Heart left ventricle (tissue), 16 donors: ENCODE results near the gene CADPS2. TPM values are rescaled to one million over a fixed set of nuclear protein-coding genes. Genes with fewer than 3 reads are reported as not detected.

Experiments
- ATAC-seq, 4 donors: fragments of 200-7000 bp; cut with Tn5 transposase; one replicate each; pipeline ENCODE4 v1.9.1; 2020 to 2022; ENCODE audit warnings: moderate library complexity in 4 of 4, mild to moderate bottlenecking in 3 of 4, moderate number of reproducible peaks in 1 of 4
- DNase-seq, 5 donors: peaks; one replicate each; pipeline ENCODE4 v3.0.0-alpha.2; 2020
- H3K27ac ChIP-seq, 12 donors: fragments of 200-600 bp; sonication (generic) in 4 of 12; one replicate each; pipeline versions ENCODE4 v1.5.0 to v1.8.0; 2016 to 2022; ENCODE audit warnings: mild to moderate bottlenecking in 2 of 12
- H3K27me3 ChIP-seq, 9 donors: fragments of 200-600 bp; sonication (generic) in 2 of 9; one replicate each; pipeline versions ENCODE4 v1.5.1 to v1.8.0; 2016 to 2022; ENCODE audit warnings: mild to moderate bottlenecking in 3 of 9
- H3K36me3 ChIP-seq, 9 donors: fragments of 200-600 bp; sonication (generic) in 2 of 9; one replicate each; pipeline versions ENCODE4 v1.5.0 to v1.8.0; 2018 to 2022; ENCODE audit warnings: mild to moderate bottlenecking in 2 of 9
- H3K4me1 ChIP-seq, 12 donors: fragments of 200-600 bp; sonication (generic) in 4 of 12; one replicate each; pipeline versions ENCODE4 v1.5.0 to v1.8.0; 2016 to 2022; ENCODE audit warnings: mild to moderate bottlenecking in 3 of 12
- H3K4me3 ChIP-seq, 12 donors: fragments of 200-600 bp; sonication (generic) in 4 of 12; one replicate each; pipeline versions ENCODE4 v1.5.0 to v1.8.0; 2017 to 2022; ENCODE audit warnings: mild to moderate bottlenecking in 9 of 12, moderate library complexity in 4 of 12
- H3K9me3 ChIP-seq, 12 donors: fragments of 200-600 bp; sonication (generic) in 4 of 12; one replicate each; pipeline versions ENCODE4 v1.5.0 to v1.8.0; 2016 to 2022; ENCODE audit warnings: mild to moderate bottlenecking in 1 of 12
- POLR2A ChIP-seq, 2 donors: fragments of 450-650 bp; IDR thresholded peaks; one replicate each; pipeline ENCODE4 v1.6.1; 2017; ENCODE audit warnings: antibody characterized with exemption in 2 of 2, mild to moderate bottlenecking in 2 of 2, moderate library complexity in 2 of 2
- WGBS, 4 donors: extraction: QIAGEN DNeasy Blood & Tissue Kit in 2 of 4; methylation state at CpG; one replicate each; pipeline versions ENCODE4 v1.1.5 to v1.1.7; 2013 to 2018; 5-methylcytosine and 5-hydroxymethylcytosine counted together
- intact Hi-C, 10 donors: fragments of 100-400 bp; cut with DNase I; formaldehyde crosslinking; loops; one replicate each; pipeline versions ENCODE4 v1.11.1 to v1.14.2; 2022
- polyA plus RNA-seq, 2 donors: library from polyadenylated mRNA; stranded (reverse); fragments of 200-250 nt; gene quantifications; one replicate each; pipeline ENCODE4 v1.2.3, GENCODE V29; 2013
- total RNA-seq, 9 donors: library from RNA; depleted of rRNA in 2 of 9; stranded (reverse); fragments of >200 nt in 2 of 9; fragmentation: NEBNext Ultra II Directional in 3 of 9; extraction: Animal tissue kit (Norgen Biotek cat#: 25700) in 3 of 9; gene quantifications; one replicate each; pipeline versions ENCODE4 v1.1.0 to v1.2.4, GENCODE V29; 2016 to 2023
- TF ChIP-seq, protein P1 (sequence below), 12 donors: fragments of 200-600 bp; sonication (generic) in 4 of 12; IDR thresholded peaks; one replicate each; pipeline versions ENCODE4 v1.5.0 to v1.8.0; 2018 to 2022; ENCODE audit warnings: antibody characterized with exemption in 12 of 12, mild to moderate bottlenecking in 5 of 12
- donor health status: ischemic (EF 13 %, LVEDD 7.1; RV severe dilation, severe dysfunction).
- donor health status: healthy with polysubstance abuse.
- donor health status: DM: no; HTN: yes; CAD: no.
- donor health status: DM: no; HTN: no; CAD: no.
- donor health status: ischemic (EF 25% LVEDD 6.9; RV normal size, moderate dysfunction).
- donor health status: ischemic (EF 25% LVEDD 5.7; RV mildly dilated, moderate dysfunction).
- donor health status: healthy.
- donor health status: DM: yes; HTN: yes; CAD: no.
- donor health status: ischemic (EF 35%, LVEDD 5.7; RV mildly dilated, moderate dysfunction).
- donor health status: nonischemic (EF 11% LVEDD 7.7; RV severe dilation, severe dysfunction).
- donor health status: DM: yes; HTN: yes; CAD: no.
- donor health status: PGD.
- donor health status: ischemic (EF 29% LVEDD 5.4; RV normal size, mild dysfunction).
- donor health status: nonischemic (EF 23%, LVEDD 6.1; RV moderate dilation, normal function).

The CADPS2 gene
- total and polyA plus RNA-seq, 11 donors, result 6.5 to 29.0 (median 10.3) TPM

DNA sequence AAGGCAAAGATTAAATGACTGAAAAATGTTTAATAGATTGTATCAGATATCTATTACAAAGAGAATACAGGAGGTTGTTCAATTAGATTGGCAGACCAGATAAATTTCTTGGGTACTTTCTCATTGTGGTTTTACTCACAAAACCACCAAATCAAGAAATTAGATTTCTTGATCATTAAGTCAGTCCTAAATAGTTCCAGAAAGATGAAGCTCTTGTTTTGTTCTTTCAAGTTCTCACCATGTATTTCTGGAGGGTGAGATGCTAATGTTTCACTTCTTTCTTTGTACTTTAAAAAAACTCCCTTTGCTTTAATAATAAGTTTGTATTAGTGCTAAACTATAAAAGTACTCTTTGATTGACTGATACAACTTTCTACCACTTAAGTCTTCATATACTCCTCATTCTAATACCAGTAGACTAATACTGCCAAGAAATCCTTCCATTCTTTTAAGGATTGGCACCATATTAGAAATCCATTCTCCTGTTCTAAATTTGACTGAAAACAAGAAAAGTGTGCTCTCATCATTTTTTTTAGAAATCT lies 256.8 kb downstream of the CADPS2 start:
- Histone ChIP-seq H3K36me3 (no peaks in the 10 kb centered on the region), H3K4me3 (no peak overlapping the region), H3K27me3 (no peaks in the 10 kb centered on the region), H3K4me1 (no peaks in the 10 kb centered on the region), H3K9me3 (no peaks in the 10 kb centered on the region), H3K27ac (no peak overlapping the region)
- no peak for DNase-seq
- intact Hi-C loops, result no loop called here
- ATAC-seq, result no peak
- no peak for TF ChIP-seq POLR2A (IDR thresholded peaks at IDR 0.05)
- TF ChIP-seq, protein P1, sequence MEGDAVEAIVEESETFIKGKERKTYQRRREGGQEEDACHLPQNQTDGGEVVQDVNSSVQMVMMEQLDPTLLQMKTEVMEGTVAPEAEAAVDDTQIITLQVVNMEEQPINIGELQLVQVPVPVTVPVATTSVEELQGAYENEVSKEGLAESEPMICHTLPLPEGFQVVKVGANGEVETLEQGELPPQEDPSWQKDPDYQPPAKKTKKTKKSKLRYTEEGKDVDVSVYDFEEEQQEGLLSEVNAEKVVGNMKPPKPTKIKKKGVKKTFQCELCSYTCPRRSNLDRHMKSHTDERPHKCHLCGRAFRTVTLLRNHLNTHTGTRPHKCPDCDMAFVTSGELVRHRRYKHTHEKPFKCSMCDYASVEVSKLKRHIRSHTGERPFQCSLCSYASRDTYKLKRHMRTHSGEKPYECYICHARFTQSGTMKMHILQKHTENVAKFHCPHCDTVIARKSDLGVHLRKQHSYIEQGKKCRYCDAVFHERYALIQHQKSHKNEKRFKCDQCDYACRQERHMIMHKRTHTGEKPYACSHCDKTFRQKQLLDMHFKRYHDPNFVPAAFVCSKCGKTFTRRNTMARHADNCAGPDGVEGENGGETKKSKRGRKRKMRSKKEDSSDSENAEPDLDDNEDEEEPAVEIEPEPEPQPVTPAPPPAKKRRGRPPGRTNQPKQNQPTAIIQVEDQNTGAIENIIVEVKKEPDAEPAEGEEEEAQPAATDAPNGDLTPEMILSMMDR (IDR thresholded peaks at IDR 0.05), result no peak

DNA sequence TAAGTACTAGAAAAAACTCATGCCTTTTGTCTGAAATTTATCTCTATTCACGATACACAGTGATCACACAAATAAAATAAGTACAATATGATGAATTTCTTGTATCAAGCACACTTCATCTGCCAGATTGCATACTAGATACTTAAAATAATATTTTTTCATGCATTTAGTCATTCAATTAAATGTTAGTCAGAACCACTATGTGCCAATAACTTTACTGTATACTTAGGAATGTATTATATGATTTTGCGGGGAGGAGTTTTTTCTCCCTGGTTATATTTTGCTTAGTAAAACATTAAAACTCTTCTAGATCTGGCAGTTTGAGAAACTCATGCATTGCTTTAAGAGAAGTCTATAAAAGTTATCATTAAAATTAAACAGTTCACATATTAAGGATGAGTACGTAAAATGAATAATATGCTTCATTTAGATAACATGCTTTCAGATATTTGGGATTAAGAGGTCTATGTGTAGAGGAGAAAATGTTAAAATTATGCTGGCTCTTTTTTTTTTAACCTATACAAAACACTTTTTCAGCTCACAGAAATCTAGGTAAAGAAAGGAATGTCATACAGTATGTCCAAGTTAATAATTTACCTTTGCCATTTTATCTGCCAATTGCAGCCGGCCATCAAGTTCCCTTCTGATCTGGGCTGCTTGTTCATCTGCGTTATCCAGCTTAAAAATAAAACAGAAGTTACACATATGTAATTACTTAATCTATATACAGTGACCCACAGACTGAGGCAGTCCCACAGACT lies 257.4 kb downstream of the CADPS2 start:
- no peak for DNase-seq
- 91 to 97% (median 95%) methylated on average over 5 of the region's 5 CpGs for WGBS, 4 donors
- H3K36me3 ChIP-seq, result no peaks in the 10 kb centered on the region
- no peak overlapping the region for H3K27ac ChIP-seq
- no peak for TF ChIP-seq POLR2A (IDR thresholded peaks at IDR 0.05)
- TF ChIP-seq, protein P1 (IDR thresholded peaks at IDR 0.05), result no peak
- H3K4me3 ChIP-seq, result no peak overlapping the region
- intact Hi-C loops, result no loop called here
- H3K27me3 ChIP-seq, result no peaks in the 10 kb centered on the region
- no peaks in the 10 kb centered on the region for H3K4me1 ChIP-seq
- no peaks in the 10 kb centered on the region for H3K9me3 ChIP-seq
- ATAC-seq, result no peak

DNA sequence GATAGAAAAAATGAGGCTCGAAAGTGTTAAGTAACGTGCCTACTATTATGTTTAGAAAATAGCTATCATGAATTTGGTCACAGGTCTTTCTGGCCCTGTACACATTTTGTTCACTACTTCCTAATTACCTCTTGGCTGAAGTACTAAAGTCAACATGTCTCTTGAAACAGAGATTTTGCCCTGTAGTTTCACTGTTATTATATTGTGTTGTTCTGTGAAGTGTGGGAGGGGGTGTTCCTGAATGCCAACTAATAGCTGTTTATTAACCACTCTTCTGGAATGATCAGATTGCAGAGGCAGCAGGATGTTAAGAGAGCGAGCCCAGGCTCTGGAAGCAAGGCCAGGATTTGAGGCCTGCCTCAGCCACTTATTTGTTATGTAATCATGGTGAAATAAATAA lies 259.5 kb downstream of the CADPS2 start:
- 90 to 94% (median 92%) methylated on average over 3 of the region's 3 CpGs for WGBS, 4 donors
- DNase-seq (no peak), ATAC-seq (no peak)
- Histone ChIP-seq H3K4me1 (no peaks in the 10 kb centered on the region), H3K36me3 (no peaks in the 10 kb centered on the region), H3K4me3 (no peak overlapping the region), H3K27me3 (no peaks in the 10 kb centered on the region), H3K27ac (no peak overlapping the region), H3K9me3 (no peaks in the 10 kb centered on the region)
- intact Hi-C loops, result no loop called here
- TF ChIP-seq POLR2A (IDR thresholded peaks at IDR 0.05), result no peak
- TF ChIP-seq, protein P1 (IDR thresholded peaks at IDR 0.05), result no peak

DNA sequence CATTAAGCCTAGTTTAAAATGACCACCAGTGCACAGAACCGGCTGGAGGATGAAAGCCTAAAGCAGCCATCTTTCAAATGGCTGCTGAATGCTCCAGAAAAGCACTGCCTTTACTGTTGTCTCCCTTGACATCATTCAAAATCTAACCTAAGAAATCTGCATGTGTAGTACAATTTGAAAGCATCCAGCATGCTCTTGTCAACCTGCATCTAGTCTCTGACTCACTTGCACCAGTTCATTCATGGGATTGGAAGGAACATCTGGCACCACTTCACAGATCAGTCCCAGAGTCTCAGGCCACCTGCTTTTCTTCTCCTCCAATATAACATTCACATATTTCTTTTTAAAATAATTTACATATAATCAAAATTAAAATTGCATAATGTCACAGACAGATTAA lies 263.6 kb downstream of the CADPS2 start:
- Histone ChIP-seq H3K4me3 (no peak overlapping the region), H3K27me3 (no peaks in the 10 kb centered on the region), H3K27ac (no peak overlapping the region), H3K36me3 (peaks cover 0 to 5% (median 0%) of the 10 kb centered on the region in 9 donors), H3K9me3 (no peaks in the 10 kb centered on the region), H3K4me1 (no peaks in the 10 kb centered on the region)
- DNase-seq (no peak), ATAC-seq (no peak)
- TF ChIP-seq, protein P1 (IDR thresholded peaks at IDR 0.05), result no peak
- no peak for TF ChIP-seq POLR2A (IDR thresholded peaks at IDR 0.05)
- 72 to 91% (median 80%) methylated on average over 1 of the region's 1 CpG for WGBS, 4 donors
- intact Hi-C loops, result no loop called here
